NT2/D1 (cell line): ENCODE results near the gene NDUFA8.

Source experiments
- DNase-seq: peaks from one replicate; pipeline ENCODE4 v3.0.0-alpha.2; 2011; ENCODE audit warnings: low read depth, low spot score
- H3K27me3 ChIP-seq: 2 replicates; pipeline ENCODE4 v1.6.0; 2011; ENCODE audit warnings: mild to moderate bottlenecking; ENCODE audit not compliant: insufficient read length, insufficient read depth
- H3K36me3 ChIP-seq: 2 replicates; pipeline ENCODE4 v1.6.1; 2011; ENCODE audit warnings: mild to moderate bottlenecking, low read length, mixed read lengths; ENCODE audit not compliant: insufficient read depth, insufficient read length
- H3K4me1 ChIP-seq: 2 replicates; pipeline ENCODE4 v1.5.1; 2011; ENCODE audit not compliant: insufficient read depth, insufficient read length
- H3K4me3 ChIP-seq: 2 replicates; pipeline ENCODE4 v1.5.1; 2011; ENCODE audit warnings: low read depth; ENCODE audit not compliant: insufficient read length
- H3K9ac ChIP-seq: 2 replicates; pipeline ENCODE4 v1.6.0; 2011; ENCODE audit warnings: low read depth; ENCODE audit not compliant: insufficient read length
- H3K9me3 ChIP-seq: 2 replicates; pipeline ENCODE4 v1.5.1; 2011; ENCODE audit warnings: mild to moderate bottlenecking, low read length; ENCODE audit not compliant: insufficient read depth
- SUZ12 ChIP-seq: IDR thresholded peaks from 2 replicates; pipeline ENCODE4 v1.6.1; 2011; ENCODE audit not compliant: insufficient read length, insufficient read depth; ENCODE audit errors: extremely low read depth
- YY1 ChIP-seq: IDR thresholded peaks from 2 replicates; pipeline ENCODE4 v1.6.1; 2011; ENCODE audit not compliant: insufficient read length, insufficient read depth
- ZNF274 ChIP-seq: IDR thresholded peaks from 2 replicates; pipeline ENCODE4 v1.6.1; 2011; ENCODE audit warnings: mild to moderate bottlenecking, low read depth, low read length

NDUFA8 gene

GRCh38 chr9:122192261-122192875 lies 32.8 kb upstream of the NDUFA8 start:
- no peak overlapping the region for H3K9ac ChIP-seq
- no peak for TF ChIP-seq YY1
- no peak for TF ChIP-seq SUZ12
- H3K9me3 ChIP-seq = no peaks in the 10 kb centered on the region
- DNase-seq = no peak
- H3K27me3 ChIP-seq = no peaks in the 10 kb centered on the region
- peaks cover 8% of the 10 kb centered on the region for H3K4me1 ChIP-seq
- H3K36me3 ChIP-seq = no peaks in the 10 kb centered on the region
- no peak overlapping the region for H3K4me3 ChIP-seq

- H3K9ac ChIP-seq = no peak overlapping the region
- no peaks in the 10 kb centered on the region for H3K9me3 ChIP-seq
- H3K36me3 ChIP-seq = no peaks in the 10 kb centered on the region
- TF ChIP-seq SUZ12 = no peak
- TF ChIP-seq ZNF274 = no peak
- TF ChIP-seq YY1 = no peak
- DNase-seq = no peak
- H3K4me1 ChIP-seq = peaks cover 8% of the 10 kb centered on the region
- no peaks in the 10 kb centered on the region for H3K27me3 ChIP-seq
- no peak overlapping the region for H3K4me3 ChIP-seq
These were observed 32.0 kb upstream of the NDUFA8 start for GRCh38 chr9:122191584-122191983.

GRCh38 chr9:122190597-122191381 lies 31.2 kb upstream of the NDUFA8 start:
- TF ChIP-seq ZNF274 (no peak), SUZ12 (no peak), YY1 (no peak)
- Histone ChIP-seq H3K9ac (peak overlapping the region; percentile 11), H3K36me3 (no peaks in the 10 kb centered on the region), H3K27me3 (no peaks in the 10 kb centered on the region), H3K9me3 (no peaks in the 10 kb centered on the region), H3K4me3 (no peak overlapping the region), H3K4me1 (peaks cover 8% of the 10 kb centered on the region)
- DNase-seq = no peak

GRCh38 chr9:122188369-122188768 lies 28.8 kb upstream of the NDUFA8 start:
- Histone ChIP-seq H3K27me3 (no peaks in the 10 kb centered on the region), H3K4me1 (peaks cover 8% of the 10 kb centered on the region)
- DNase-seq = no peak

GRCh38 chr9:122186777-122187470 lies 27.3 kb upstream of the NDUFA8 start:
- TF ChIP-seq ZNF274 (no peak), YY1 (no peak), SUZ12 (no peak)
- Histone ChIP-seq H3K9me3 (no peaks in the 10 kb centered on the region), H3K36me3 (no peaks in the 10 kb centered on the region), H3K27me3 (no peaks in the 10 kb centered on the region), H3K4me1 (peaks cover 6% of the 10 kb centered on the region), H3K9ac (no peak overlapping the region), H3K4me3 (no peak overlapping the region)
- no peak for DNase-seq

More at GRCh38 chr9:122188369-122188768, 28.8 kb upstream of the NDUFA8 start:
- Histone ChIP-seq H3K9ac (no peak overlapping the region), H3K4me3 (no peak overlapping the region), H3K9me3 (no peaks in the 10 kb centered on the region), H3K36me3 (no peaks in the 10 kb centered on the region)
- TF ChIP-seq ZNF274 = no peak
- TF ChIP-seq SUZ12 = no peak
- TF ChIP-seq YY1 = no peak

GRCh38 chr9:122186301-122186700 lies 26.7 kb upstream of the NDUFA8 start:
- Histone ChIP-seq H3K9ac (no peak overlapping the region), H3K9me3 (no peaks in the 10 kb centered on the region), H3K36me3 (no peaks in the 10 kb centered on the region), H3K4me3 (no peak overlapping the region), H3K4me1 (peaks cover 5% of the 10 kb centered on the region), H3K27me3 (no peaks in the 10 kb centered on the region)
- TF ChIP-seq SUZ12 (no peak), YY1 (no peak), ZNF274 (no peak)
- DNase-seq = no peak

- Histone ChIP-seq H3K4me1 (peaks cover 2% of the 10 kb centered on the region), H3K9ac (no peak overlapping the region), H3K4me3 (no peak overlapping the region), H3K36me3 (no peaks in the 10 kb centered on the region), H3K27me3 (no peaks in the 10 kb centered on the region), H3K9me3 (no peaks in the 10 kb centered on the region)
- TF ChIP-seq SUZ12 (no peak), YY1 (no peak), ZNF274 (no peak)
- no peak for DNase-seq
These were observed 25.0 kb upstream of the NDUFA8 start for GRCh38 chr9:122184551-122184950.

- DNase-seq = no peak
- H3K27me3 ChIP-seq = no peaks in the 10 kb centered on the region
- no peaks in the 10 kb centered on the region for H3K36me3 ChIP-seq
- TF ChIP-seq SUZ12 (no peak), YY1 (no peak), ZNF274 (no peak)
- H3K4me3 ChIP-seq = no peak overlapping the region
- no peak overlapping the region for H3K9ac ChIP-seq
- peaks cover 5% of the 10 kb centered on the region for H3K4me1 ChIP-seq
- no peaks in the 10 kb centered on the region for H3K9me3 ChIP-seq
These were observed 23.9 kb upstream of the NDUFA8 start for GRCh38 chr9:122183501-122183900.
